Measurements from ENCODE around the gene HSPG2.
"Not testable (repeated sequence)": the region's sequence is repeated elsewhere in the genome, so short reads cannot be mapped to it uniquely, and the experiment has no call there.

The HSPG2 gene

DNA sequence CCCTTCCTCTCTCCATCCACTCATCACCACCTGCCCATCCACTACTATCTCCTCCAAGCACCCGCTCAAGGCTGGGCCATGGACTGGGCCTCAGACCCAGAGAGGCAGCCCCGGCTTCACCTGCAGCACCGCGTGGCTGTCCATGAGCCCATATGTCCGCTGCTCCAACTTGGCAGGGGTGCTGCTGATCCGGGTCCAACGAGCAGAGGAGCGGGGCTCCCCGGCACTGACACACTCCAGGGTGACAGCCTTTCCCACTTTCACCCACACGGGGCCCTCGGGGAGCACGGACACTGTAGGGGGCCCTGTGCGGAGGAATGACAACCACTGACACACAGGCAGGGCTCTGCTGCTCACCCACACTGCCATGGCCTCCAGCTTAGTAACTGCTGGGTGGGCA is 96.1 kb downstream of the HSPG2 start:
- no peak for DNase-seq

DNA sequence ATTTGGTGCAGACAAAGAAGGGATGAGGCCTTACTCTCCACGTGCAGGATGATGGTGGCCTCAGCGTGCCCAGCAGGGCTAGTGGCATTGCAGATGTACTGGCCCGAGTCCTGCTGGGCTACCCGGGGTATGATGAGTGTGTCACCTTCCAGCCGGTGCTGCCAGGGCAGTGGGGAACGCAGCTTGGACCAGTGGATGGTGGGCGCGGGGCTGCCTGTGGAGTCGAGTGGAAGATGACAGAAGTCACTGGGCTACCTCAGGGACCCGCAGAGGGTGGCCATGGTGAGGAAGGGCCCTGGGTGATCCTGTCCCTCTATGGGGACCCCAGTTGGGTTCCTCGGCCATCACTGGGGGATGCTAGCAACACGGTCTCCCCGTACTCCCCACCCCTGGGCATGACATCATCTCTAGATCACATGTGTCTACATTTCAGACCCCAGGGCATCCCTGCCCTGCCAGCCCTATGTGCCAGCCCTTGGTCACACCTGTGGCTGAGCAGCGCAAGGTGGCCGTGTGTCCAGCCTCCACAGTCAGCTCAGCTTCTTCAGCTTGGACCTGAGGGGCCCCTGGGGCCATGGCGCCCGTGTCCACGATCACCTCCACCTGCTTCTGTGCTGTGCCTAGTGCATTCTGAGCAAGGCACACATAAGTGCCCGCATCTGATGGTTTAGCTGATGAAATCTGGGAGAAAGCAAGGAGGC is 97.6 kb downstream of the HSPG2 start:
- DNase-seq, result no peak

- no peak for DNase-seq
Observed at GRCh38 chr1:21838359-21839157, 98.6 kb downstream of the HSPG2 start.

GRCh38 chr1:21837476-21837875 is 99.6 kb downstream of the HSPG2 start:
- no peak for DNase-seq

DNA sequence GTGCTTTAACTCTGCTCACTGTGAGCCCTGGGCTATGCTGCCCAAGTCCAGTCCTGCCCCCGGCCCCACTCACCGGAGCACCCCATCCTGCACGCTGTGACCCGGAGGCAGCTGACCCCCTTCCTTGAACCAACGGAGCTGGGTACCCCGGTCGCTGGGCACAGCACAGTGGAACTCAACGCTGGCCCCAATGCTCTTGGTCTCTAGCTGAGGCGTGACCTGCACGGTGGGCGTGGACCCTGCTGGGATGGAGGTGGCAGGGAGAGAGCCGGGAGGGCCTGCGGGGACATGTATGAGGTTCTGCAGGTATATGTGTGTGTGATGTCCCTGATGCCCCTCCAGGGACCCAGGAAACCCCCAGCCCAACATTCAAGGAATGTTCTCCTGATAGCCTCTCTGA is 100.4 kb downstream of the HSPG2 start:
- DNase-seq, result no peak

DNA sequence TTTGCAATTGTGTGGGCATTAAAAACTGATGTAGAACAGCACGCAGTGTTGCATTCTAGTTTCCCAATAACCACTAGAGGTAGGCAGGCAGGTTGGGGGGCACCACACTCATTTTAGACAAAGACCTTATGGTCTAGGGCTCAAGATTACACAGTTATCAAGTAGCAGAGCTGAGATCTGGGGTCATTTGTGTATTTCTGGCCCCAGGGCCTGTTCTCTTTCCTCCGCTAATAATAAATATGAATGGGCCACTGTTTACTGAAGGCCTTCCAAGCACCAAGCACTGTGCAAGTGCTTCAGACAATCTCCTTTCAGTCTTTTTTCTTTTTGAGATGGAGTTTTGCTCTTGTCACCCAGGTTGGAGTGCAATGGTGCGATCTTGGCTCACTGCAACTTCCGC is 101.1 kb downstream of the HSPG2 start:
- no peak for DNase-seq

GRCh38 chr1:21834666-21835065 is 102.4 kb downstream of the HSPG2 start:
- DNase-seq, result no peak

DNA sequence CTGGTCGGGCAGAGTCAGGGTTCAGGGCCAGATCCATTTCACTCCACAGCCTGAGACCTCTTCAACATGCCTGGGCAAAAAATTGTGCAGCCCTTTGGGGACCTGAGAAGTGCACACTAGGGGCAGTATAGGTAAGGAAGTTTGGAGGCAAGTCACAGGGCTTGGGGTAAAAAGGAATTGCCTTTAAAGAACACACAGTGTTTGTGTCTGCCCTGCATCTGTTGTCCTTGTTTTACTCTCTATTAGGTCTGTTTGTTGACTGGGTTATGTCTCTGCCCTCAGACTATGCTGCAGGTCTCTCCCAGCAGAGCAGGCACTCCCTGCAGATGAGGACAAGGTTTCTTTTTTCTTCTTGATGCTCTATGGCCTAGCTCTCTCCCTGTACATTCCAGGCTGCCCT is 103.0 kb downstream of the HSPG2 start:
- no peak for DNase-seq

DNA sequence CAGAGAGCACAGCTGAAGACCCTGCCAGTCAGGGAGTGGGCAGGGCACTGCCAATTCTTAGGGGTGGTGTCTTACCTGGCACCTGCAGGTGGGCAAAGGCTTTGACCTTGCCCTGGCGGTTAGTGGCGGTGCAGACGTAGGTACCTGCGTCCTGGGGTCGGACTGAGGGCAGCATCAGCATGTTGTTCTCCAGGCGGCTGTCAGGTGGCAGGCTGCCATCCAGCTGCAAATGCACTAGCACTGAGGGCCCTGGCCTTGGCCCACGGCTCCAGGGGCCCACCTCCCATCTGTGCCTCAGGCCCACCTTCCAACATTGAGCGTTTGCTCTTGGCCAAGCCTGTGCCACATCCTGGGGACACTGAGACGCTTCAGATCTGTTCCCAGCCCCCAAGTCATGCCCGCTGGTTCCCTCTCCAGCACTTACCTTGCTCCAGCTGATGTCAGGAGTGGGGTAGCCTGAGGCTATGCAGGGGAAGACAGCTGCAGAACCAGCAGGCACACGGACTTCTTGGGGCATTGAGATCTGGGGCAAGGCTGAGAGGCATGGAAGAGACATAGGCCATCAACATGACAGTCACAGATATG is 103.6 kb downstream of the HSPG2 start:
- DNase-seq, result no peak

DNA sequence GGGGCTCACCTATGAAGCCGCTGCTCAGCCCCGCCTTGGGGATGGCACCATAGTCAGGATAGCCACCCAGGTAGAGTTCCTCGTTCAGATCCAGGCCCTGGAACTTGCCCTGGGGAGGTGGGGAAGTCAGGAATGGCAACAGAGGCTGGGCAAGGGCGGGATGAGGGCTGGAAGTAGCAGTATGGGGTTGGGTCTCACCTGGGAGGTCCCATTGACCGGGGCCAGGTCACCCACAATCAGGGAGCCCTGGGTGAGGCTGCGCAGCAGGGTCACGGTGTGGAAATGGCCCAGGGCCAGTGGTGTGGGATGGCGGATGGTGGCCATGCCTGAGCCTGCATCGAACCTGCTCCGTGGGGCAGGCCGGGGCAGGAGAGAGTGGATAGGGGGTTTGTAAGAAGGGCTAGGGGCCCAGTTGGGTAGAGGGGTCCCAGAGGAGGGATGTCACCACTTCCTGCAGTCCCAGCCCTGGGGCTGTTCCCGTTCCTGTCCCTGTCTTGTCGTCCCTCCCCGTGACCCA is 105.6 kb downstream of the HSPG2 start:
- DNase-seq, result no peak

DNA sequence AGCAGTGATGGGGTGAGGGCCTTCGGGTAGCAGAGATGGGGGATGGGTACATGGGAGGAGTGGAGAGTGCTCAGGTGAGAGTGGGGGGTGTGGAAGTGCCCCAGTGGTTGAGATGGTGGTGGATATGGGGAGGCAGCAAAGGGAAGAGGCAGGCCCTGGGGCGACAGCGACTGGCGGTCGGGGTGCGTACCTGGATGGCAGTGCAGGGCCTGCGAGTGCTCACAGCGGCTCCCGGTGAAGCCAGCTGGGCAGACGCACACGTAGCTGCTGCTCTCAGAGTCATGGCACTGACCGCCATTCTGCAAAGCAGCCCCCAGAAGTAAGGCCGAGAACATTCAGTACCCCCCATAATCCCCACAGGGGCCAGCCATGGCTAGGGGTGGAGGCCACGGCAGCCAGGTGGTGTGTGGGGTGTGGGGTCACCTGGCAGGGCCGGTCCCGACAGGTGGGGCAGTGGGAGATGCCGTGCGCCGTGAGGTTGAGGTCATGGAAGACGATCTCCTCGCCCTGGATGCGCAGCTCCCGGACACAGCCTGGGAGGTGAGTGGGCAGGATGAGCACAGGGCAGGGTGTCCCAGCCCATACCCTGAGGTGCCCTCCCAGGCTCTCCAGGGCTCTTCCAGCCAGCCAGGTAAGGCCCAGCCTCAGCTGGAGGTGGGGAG is 106.2 kb downstream of the HSPG2 start:
- no peak for DNase-seq

GRCh38 chr1:21829294-21829693 is 107.8 kb downstream of the HSPG2 start:
- DNase-seq, result no peak

- no peak for DNase-seq
Observed at GRCh38 chr1:21828506-21829210, 108.5 kb downstream of the HSPG2 start.

DNA sequence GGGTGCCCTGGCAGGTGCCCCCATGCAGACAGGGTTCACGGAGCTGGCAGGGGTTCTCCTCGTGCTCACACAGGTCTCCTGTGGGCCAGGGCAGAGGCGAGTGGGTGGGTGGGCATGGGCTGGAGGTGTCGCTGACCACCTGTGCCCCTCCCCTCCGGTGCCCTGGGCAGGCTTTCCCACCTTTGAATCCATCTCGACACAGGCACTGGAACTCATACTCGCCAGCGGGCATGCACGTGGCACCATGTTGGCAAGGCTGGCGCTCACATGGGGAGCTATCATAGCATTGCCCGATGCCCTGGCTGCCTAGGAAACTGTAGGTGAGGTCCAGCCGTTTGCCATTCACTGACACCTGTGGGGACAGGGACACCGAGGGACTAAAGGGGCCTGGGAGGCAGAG is 109.0 kb downstream of the HSPG2 start:
- DNase-seq, result no peak

GRCh38 chr1:21827141-21827679 is 109.9 kb downstream of the HSPG2 start:
- DNase-seq, result no peak

GRCh38 chr1:21826694-21827093 is 110.4 kb downstream of the HSPG2 start:
- not testable (repeated sequence) for DNase-seq

DNA sequence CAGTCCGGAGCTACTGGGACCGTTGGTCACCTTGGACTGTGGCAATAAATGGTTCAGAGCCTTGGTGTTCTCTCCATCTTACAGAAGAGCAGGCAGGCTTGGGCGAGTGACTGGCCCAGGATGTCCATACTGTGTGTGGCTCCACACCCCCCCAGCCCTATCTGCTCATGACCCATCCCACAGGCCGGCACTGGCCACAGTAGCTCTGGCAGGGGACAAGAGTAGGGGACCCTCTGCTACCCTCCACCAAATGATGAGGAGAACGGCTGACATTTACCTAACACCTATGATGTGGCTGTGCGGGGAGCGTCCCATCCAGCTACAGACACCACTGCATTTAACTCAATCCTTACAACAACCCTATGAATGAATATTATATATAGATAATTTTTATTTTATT is 111.7 kb downstream of the HSPG2 start:
- DNase-seq, result no peak

GRCh38 chr1:21824926-21825325 is 112.2 kb downstream of the HSPG2 start:
- DNase-seq, result no peak

DNA sequence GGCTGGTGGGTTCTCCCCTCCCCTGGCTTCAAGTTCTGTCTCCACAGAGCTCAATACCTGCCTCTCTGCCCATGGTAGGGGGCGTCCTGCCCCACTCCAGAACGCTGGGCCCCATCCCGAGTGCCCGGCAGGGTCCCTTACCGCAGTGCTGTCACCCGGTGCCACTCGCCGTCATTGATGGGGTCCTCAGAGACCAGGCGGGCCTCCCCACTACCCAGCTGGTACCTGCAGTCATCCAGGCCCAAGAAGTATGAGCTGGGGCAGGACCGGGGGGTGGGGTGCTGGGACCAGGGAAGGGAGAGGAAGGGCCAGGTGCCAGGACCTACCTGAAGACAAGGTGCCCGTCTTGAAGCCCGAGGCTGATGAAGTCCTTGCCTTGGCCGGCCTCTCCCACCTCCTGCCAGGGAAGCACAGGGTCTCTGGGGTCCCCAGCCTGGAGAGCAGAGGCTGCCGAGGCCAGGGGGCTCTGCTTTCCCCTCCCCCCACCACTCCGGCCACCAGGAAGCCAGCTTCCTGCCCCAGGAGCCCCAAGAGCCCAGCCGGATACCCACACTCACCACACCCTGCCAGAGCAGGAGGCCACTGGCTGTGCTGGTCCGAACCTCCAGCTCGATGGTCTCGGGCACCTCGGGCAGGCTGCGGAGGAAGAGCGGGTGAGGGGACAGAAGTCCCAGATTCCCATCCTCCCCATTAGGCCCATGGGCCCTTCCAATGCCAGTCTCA is 113.0 kb downstream of the HSPG2 start:
- DNase-seq, result no peak

DNA sequence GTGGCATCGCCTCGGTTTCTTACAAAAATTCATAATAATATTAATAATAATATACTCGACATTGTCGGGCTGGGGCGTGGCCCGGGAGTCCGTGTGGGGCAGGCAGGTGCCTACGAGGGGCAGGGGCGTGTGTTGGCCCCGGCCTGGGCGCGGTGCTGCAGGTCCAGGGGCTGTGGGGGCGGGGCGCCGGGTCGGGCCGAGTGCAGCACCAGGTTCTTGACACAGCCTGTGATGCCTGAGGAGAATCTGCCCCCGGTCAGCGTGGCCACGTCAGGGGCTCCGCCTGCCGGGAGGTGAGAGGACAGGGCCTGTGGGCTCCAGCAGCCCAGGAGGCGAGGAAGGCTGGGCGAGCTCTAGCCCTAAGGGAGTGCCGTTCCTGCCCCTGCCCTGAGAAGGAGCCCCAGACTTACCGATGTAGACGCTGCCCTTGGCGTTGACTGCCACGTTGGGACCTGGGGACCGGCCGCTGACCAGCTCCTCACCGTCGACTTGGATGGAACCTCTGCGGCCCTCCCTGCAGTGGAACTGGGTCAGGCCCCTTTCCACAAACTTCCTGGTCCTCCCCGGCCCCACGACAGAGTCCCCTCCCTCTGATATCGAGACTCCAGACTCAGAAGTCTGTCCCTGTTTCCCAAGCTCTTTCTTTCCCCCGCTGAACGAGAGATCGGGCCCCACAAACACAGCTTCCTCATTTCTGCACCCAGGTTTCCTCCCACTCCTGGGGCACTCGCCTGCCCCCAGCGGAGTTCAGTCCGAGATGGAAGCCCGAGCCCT is 113.7 kb downstream of the HSPG2 start:
- DNase-seq, result no peak

- DNase-seq, result no peak
Observed at GRCh38 chr1:21822349-21822748, 114.8 kb downstream of the HSPG2 start.
